DMS79 treated with DMSO at 0.1 percent for 48 hours (cell line): ENCODE data around the gene ILRUN.
"Not testable (repeated sequence)": the region's sequence is repeated elsewhere in the genome, so short reads cannot be mapped to it uniquely, and the experiment has no call there.

Source experiments
- DNase-seq: peaks from one replicate; lab custom pipeline; 2025; lab: John Stamatoyannopoulos, UW

Gene ILRUN

DNA sequence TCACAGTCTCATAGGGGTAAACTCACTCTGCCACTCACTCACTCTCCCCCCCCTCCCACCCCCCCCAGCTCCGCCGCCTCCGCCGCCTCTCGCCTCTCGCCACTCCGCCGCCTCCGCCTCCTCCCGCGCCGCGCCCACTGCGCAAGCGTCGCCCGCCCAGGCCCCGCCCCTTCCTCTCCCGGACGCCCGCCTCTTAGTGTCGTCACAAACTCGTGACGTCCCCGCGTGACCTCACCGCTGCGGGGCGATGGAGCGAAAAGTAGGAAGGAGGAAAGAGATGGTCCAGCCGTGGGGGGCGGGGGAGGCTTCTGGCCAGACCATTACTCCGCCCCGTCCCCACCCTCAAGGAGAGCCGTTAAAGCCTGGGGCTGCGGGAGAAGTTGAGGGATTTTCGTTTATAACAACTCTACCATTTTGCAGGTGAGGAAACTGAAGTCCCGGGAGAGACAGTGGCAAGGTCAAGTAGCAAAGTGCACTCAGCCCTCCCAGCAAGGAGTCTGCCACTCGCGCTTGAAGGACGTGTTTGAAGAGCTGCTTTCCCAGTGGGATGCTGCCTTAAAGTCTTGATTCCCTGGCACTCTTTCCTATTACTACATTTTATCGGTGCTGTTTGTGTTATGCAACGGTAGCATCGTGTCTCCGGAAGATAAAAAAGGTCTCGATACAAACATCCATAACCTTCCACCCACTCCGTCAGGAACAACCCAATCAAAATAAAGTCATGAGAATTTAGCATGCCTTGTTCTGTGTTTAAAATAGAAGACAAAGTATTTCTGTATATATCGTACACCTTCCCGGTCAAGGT lies at the start of gene ILRUN:
TSS of gene ILRUN (minus strand) at position 29 of the 805 bp plus-strand sequence. CDS start 164 bp downstream, outside the sequence.
- DNase-seq, result peak; percentile 82

GRCh38 chr6:34745277-34746103 lies 48.9 kb upstream of the ILRUN start:
- DNase-seq, result peak; percentile 31

- DNase-seq, result not testable (repeated sequence)
Measured at GRCh38 chr6:34744294-34744647, 47.7 kb upstream of the ILRUN start.

GRCh38 chr6:34743625-34744293 lies 47.2 kb upstream of the ILRUN start:
- no peak for DNase-seq

GRCh38 chr6:34742094-34742493 lies 45.5 kb upstream of the ILRUN start:
- DNase-seq, result no peak

DNA sequence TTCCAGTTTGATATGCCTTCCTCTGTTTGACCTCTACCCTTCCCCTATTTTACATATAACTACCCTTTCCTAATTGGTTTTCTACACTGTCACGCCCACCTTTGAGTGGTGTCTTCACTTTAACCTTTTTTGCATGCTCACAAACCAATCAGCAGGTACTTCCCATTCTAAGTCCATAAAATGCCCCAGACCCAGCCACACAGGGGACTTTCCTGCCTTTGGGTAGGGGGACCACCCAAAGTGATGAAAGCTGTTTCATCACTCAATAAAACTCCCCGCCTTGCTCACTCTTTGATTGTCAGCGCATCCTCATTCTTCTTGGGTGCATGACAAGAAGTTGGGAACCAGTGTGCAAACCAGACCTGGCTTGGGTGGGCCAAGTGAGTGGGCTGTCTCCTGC lies 40.3 kb upstream of the ILRUN start:
- no peak for DNase-seq

GRCh38 chr6:34731393-34732060 lies 35.0 kb upstream of the ILRUN start:
- DNase-seq, result no peak

DNA sequence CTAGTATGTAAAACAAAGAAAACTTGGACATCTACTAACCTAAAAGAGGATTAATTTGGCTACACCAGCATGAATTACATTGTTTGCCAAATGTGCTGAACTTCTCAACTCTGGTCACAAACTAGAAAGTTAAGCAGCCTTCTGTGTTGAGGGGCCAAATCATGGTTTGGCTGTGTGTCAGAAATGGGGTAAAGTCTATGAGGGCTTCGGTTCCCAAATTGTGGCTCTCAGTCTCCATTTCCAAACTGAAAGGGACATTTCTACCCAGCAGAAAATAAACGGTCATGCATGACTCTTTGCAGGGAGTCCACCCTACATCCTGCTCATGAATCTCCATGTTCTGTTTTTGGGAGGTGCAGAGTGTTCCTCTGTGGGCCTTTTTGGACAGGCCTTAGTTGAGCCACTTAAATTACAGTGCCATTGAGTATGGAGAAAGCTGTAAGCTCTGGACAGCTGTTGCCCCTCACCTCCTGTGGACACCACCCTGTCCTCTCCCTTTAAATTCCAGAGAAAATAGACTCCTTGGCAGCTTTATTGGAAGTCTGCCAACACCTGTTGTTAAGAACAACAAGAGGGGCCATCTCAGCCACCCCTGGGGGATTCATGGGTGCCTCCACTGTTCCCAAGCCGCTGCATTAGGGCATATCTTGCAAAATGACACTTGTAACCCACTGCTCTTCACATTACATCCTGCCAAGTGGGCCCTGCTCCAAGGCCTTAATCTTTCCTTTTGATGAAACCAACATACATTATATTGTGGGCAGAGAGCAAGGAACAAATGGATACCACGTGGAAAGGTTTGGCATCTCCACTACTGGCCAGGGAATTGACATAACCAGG lies 33.3 kb upstream of the ILRUN start:
- peak; percentile 72 for DNase-seq

GRCh38 chr6:34726055-34726454 lies 29.5 kb upstream of the ILRUN start:
- no peak for DNase-seq

- no peak for DNase-seq
Measured at GRCh38 chr6:34723203-34723602, 26.6 kb upstream of the ILRUN start.

GRCh38 chr6:34722451-34722850 lies 25.9 kb upstream of the ILRUN start:
- DNase-seq, result no peak

- not testable (repeated sequence) for DNase-seq
Measured at GRCh38 chr6:34720160-34720559, 23.6 kb upstream of the ILRUN start.

DNA sequence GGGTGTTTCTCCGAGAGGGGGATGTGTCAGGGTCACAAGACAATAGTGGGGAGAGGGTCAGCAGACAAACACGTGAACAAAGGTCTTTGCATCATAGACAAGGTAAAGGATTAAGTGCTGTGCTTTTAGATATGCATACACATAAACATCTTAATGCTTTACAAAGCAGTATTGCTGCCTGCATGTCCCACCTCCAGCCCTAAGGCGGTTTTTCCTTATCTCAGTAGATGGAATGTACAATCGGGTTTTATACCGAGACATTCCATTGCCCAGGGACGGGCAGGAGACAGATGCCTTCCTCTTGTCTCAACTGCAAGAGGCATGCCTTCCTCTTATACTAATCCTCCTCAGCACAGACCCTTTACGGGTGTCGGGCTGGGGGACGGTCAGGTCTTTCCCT lies 23.1 kb upstream of the ILRUN start:
- DNase-seq, result not testable (repeated sequence)

DNA sequence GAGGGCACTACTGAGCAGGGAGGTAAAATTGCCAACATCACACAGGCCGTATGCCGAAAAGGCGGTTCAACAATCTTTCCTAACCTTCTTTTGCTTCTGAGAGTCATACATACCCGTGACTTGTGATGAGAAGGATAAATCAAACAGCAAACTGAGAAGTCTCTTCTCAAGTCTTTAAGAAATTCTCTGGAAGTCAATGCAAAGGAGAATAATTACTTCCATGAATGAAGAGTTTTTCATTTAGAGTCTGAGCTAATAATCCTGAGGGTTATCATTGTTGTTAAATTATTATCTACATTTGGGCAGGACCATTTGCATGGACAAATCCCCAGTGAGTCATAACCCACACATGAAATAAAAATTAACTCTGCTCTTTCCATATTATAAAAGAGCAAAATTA lies 22.4 kb upstream of the ILRUN start:
- no peak for DNase-seq

GRCh38 chr6:34717466-34717865 lies 20.9 kb upstream of the ILRUN start:
- DNase-seq, result no peak

DNA sequence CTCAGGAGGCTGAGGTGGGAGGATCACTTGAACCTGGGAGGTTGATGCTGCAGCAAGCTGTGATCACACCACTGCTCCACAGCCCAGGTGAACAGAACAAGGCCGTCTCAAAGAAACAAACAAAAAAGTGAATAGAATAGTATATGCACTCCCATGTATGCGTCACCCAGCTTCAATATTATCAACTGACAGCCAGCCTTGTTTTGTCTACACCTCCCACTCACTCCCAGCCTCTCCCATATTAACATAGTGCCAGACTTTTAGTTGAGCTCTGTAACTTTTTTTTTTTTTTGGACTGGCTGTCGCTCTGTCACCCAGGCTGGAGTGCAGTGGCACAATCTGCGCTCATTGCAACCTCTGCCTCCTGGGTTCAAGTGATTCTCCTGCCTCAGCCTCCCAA lies 18.1 kb upstream of the ILRUN start:
- no peak for DNase-seq

DNA sequence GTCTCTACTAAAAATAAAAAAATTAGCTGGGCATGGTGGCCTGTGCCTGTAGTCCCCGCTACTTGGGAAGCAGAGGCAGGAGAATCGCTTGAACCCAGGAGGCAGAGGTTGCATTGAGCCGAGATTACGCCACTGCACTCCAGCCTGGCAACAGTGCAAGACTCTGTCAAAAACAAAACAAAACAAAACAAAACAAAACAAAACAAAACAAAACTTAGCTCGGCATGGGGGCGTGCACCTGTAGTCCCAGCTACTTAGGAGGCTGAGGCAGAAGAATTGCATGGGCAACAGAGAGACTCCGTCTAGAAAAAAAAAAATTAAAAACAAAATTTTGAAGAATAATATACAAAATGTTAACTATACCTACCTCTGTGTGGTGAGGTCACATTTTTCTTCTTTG lies 16.3 kb upstream of the ILRUN start:
- not testable (repeated sequence) for DNase-seq

GRCh38 chr6:34709386-34709785 lies 12.8 kb upstream of the ILRUN start:
- DNase-seq, result no peak

DNA sequence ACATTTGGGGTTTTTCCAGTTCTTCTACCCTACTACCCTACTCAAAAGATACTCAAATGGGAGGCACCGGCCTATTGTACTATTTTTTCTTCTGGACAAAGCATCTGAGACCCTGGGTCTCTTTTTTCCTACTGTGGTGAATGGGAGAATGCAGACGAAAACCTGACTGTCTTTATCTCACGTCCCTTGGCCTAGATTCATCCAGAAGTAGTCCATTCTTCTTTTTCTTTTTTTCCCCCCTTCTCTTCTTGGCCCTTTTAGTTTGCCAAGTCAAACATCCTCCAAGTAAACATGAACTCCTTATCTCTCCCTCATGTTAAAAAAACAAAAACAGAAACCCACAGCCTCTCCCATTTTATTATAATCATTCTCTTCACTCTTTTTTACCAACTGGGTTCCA lies 8.7 kb upstream of the ILRUN start:
- no peak for DNase-seq

DNA sequence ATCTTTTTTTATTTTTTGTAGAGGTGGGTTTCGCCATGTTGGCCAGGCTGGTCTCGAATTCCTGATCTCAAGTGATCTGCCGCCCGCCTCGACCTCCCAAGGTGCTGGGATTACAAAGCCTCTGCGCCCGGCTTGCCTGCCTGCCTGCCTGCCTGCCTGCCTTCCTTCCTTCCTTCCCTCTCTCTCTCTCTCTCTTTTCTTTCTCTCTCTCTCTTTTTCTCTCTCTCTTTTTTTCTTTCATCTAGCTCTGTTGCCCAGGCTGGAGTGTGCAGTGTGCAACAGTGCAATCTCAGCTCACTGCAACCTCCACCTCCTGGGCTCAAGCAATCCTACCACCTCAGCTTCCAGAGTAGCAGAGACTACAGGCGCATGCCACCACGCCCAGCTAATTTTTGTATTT lies 4.6 kb upstream of the ILRUN start:
- no peak for DNase-seq

- DNase-seq, result no peak
Measured at GRCh38 chr6:34697904-34698559, 1.5 kb upstream of the ILRUN start.
